Stomach (tissue), 9 donors: ENCODE data around the gene ARRB1. TPM values are rescaled to one million over a fixed set of nuclear protein-coding genes. Genes with fewer than 3 reads are reported as not detected.

ENCODE experiments used
- DNase-seq, 2 donors: peaks; one replicate each; pipeline versions ENCODE4 v3.0.0 to v3.0.0-alpha.2; 2013 to 2019
- H3K27ac ChIP-seq, 5 donors: fragments of 200-600 bp in 4 of 5; sonication (generic) in 4 of 5; one replicate each; pipeline ENCODE4 v1.5.1; 2013 to 2019; ENCODE audit warnings: mild to moderate bottlenecking in 1 of 5, moderate library complexity in 1 of 5
- H3K27me3 ChIP-seq, 3 donors: fragments of 200-600 bp; sonication (generic); one replicate each; pipeline ENCODE4 v1.5.1; 2017 to 2019; ENCODE audit warnings: mixed run types in 1 of 3
- H3K36me3 ChIP-seq, 4 donors: fragments of 200-600 bp; sonication (generic); 1 replicate in 3 of 4; 2 replicates in 1 of 4; pipeline ENCODE4 v1.5.1; 2016 to 2019
- H3K4me1 ChIP-seq, 4 donors: fragments of 200-600 bp; sonication (generic); one replicate each; pipeline ENCODE4 v1.5.1; 2016 to 2019
- H3K4me3 ChIP-seq, 4 donors: fragments of 200-600 bp; sonication (generic) in 3 of 4; one replicate each; pipeline ENCODE4 v1.5.1; 2016 to 2019; ENCODE audit warnings: mild to moderate bottlenecking in 1 of 4
- H3K9me3 ChIP-seq, 4 donors: fragments of 200-600 bp; sonication (generic); one replicate each; pipeline ENCODE4 v1.5.1; 2016 to 2019
- EP300 ChIP-seq: sonication (generic); formaldehyde crosslinking; IDR thresholded peaks from one replicate; pipeline ENCODE4 v1.6.1; 2017; ENCODE audit warnings: antibody characterized with exemption
- POLR2A ChIP-seq, 4 donors: fragments of 450-650 bp; IDR thresholded peaks; one replicate each; pipeline ENCODE4 v1.6.1; 2016; ENCODE audit warnings: antibody characterized with exemption in 4 of 4, control low read depth in 2 of 4, mild to moderate bottlenecking in 1 of 4, moderate library complexity in 1 of 4
- POLR2AphosphoS5 ChIP-seq, 3 donors: sonication (generic); formaldehyde crosslinking; IDR thresholded peaks; one replicate each; pipeline ENCODE4 v1.6.1; 2016; ENCODE audit warnings: antibody characterized with exemption in 3 of 3
- WGBS, 5 donors: extraction: QIAGEN DNeasy Blood & Tissue Kit in 3 of 5; methylation state at CpG; one replicate each; pipeline versions ENCODE4 v1.1.5 to v1.1.7; 2013 to 2018; 5-methylcytosine and 5-hydroxymethylcytosine counted together
- intact Hi-C: fragments of 100-400 bp; cut with DNase I; formaldehyde crosslinking; loops from one replicate; pipeline ENCODE4 v1.15.1; 2023; ENCODE audit warnings: low total_unique reads
- polyA plus RNA-seq, 3 donors: library from polyadenylated mRNA; stranded (reverse); fragments of 200-250 nt; gene quantifications; one replicate each; pipeline ENCODE4 v1.2.3, GENCODE V29; 2013
- total RNA-seq, 5 donors: library from RNA; depleted of rRNA; stranded (reverse); fragments of >200 nt; gene quantifications; one replicate each; pipeline versions ENCODE4 v1.1.0 to v1.2.3, GENCODE V29; 2014 to 2016
- TF ChIP-seq, protein P1 (sequence below), 7 experiments: fragments of 450-650 bp in 4 of 7; fragments of 200-600 bp in 3 of 7; sonication (generic) in 3 of 7; IDR thresholded peaks; one replicate each; pipeline ENCODE4 v1.5.1; 2016 to 2019; ENCODE audit warnings: antibody characterized with exemption in 7 of 7, control low read depth in 2 of 7, mild to moderate bottlenecking in 1 of 7
- donor health status: healthy with polysubstance abuse.
- donor health status: Bipolar disorder and iron deficiency.
- donor health status: healthy.

Gene ARRB1
- total and polyA plus RNA-seq, 8 donors = 18.0 to 151 (median 48.4) TPM

DNA sequence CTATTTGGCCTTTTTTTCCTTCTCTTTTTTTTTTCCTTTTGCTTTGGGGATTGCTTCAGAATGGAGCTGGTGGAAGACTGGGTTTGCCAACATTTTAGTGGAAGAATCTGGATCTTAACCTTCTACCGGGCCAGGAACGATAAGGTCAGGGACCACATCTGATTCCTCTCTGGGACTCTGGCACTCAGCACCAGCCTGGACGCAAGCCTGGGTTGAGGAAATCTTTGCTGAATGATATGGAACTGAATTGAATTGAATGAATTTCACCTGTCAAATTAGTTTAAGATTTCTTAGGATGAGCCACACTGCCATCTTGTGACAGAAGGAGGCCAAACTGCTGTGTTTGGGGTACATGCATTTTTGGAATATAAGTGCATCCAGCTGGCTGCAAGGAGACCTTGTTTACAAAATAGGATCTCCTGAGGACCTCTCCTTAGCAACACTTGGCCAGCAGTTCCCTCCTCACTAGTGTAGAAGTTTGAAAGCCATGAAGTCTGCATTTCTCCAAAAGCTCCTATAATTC, 80.5 kb downstream of the ARRB1 start:
- Histone ChIP-seq H3K4me1 (peaks cover 0 to 20% (median 6%) of the 10 kb centered on the region in 4 donors), H3K4me3 (no peak overlapping the region), H3K27me3 (no peaks in the 10 kb centered on the region), H3K27ac (no peak overlapping the region), H3K9me3 (no peaks in the 10 kb centered on the region), H3K36me3 (peaks cover 60 to 100% (median 99%) of the 10 kb centered on the region in 4 donors)
- DNase-seq = no peak
- TF ChIP-seq POLR2AphosphoS5 (IDR thresholded peaks at IDR 0.05) (no peak), POLR2A (IDR thresholded peaks at IDR 0.05) (no peak), EP300 (no peak)
- TF ChIP-seq, protein P1, sequence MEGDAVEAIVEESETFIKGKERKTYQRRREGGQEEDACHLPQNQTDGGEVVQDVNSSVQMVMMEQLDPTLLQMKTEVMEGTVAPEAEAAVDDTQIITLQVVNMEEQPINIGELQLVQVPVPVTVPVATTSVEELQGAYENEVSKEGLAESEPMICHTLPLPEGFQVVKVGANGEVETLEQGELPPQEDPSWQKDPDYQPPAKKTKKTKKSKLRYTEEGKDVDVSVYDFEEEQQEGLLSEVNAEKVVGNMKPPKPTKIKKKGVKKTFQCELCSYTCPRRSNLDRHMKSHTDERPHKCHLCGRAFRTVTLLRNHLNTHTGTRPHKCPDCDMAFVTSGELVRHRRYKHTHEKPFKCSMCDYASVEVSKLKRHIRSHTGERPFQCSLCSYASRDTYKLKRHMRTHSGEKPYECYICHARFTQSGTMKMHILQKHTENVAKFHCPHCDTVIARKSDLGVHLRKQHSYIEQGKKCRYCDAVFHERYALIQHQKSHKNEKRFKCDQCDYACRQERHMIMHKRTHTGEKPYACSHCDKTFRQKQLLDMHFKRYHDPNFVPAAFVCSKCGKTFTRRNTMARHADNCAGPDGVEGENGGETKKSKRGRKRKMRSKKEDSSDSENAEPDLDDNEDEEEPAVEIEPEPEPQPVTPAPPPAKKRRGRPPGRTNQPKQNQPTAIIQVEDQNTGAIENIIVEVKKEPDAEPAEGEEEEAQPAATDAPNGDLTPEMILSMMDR (IDR thresholded peaks at IDR 0.05) = no peak
- intact Hi-C loops = no loop called here
- WGBS, 5 donors = 58 to 83% (median 77%) methylated on average over 3 of the region's 3 CpGs

GRCh38 chr11:75269896-75270295, 81.6 kb downstream of the ARRB1 start:
- DNase-seq = peak in 1 of 2 donors; percentile 2
- H3K4me1 ChIP-seq = peaks cover 0 to 12% (median 4%) of the 10 kb centered on the region in 4 donors
- H3K9me3 ChIP-seq = no peaks in the 10 kb centered on the region
- no peaks in the 10 kb centered on the region for H3K27me3 ChIP-seq
- TF ChIP-seq EP300 (no peak), POLR2AphosphoS5 (IDR thresholded peaks at IDR 0.05) (no peak), POLR2A (IDR thresholded peaks at IDR 0.05) (no peak)
- TF ChIP-seq, protein P1 (IDR thresholded peaks at IDR 0.05) = no peak
- intact Hi-C loops = no loop called here
- no peak overlapping the region for H3K4me3 ChIP-seq
- WGBS, 5 donors = 80 to 96% (median 94%) methylated on average over 8 to 9 of the region's 9 CpGs
- peaks cover 66 to 100% (median 99%) of the 10 kb centered on the region in 4 donors for H3K36me3 ChIP-seq
- no peak overlapping the region for H3K27ac ChIP-seq

DNA sequence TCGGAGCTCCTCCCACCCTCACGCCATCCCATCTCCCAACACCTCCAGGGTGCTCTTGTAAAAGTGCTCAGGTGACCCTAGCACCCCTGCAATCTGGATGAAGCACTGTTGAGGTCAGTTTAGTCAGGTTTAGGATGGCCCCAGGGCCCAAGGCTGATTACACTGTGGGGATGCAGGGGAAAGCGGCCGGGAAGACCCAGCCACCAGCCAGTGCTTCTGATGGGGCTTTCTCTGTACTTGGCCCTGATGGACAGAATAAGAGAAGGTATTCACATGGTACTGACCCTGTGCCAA, 82.1 kb downstream of the ARRB1 start:
- H3K4me1 ChIP-seq = peaks cover 0 to 12% (median 4%) of the 10 kb centered on the region in 4 donors
- no peak for TF ChIP-seq EP300
- TF ChIP-seq, protein P1 (IDR thresholded peaks at IDR 0.05) = no peak
- no peak for TF ChIP-seq POLR2AphosphoS5 (IDR thresholded peaks at IDR 0.05)
- no peak for TF ChIP-seq POLR2A (IDR thresholded peaks at IDR 0.05)
- DNase-seq = peak in 1 of 2 donors; percentile 2
- no peaks in the 10 kb centered on the region for H3K27me3 ChIP-seq
- no peak overlapping the region for H3K27ac ChIP-seq
- H3K36me3 ChIP-seq = peaks cover 65 to 99% (median 94%) of the 10 kb centered on the region in 4 donors
- intact Hi-C loops = no loop called here
- no peak overlapping the region for H3K4me3 ChIP-seq
- H3K9me3 ChIP-seq = no peaks in the 10 kb centered on the region
- WGBS, 5 donors = 62 to 96% (median 94%) methylated on average over 2 to 4 of the region's 4 CpGs

DNA sequence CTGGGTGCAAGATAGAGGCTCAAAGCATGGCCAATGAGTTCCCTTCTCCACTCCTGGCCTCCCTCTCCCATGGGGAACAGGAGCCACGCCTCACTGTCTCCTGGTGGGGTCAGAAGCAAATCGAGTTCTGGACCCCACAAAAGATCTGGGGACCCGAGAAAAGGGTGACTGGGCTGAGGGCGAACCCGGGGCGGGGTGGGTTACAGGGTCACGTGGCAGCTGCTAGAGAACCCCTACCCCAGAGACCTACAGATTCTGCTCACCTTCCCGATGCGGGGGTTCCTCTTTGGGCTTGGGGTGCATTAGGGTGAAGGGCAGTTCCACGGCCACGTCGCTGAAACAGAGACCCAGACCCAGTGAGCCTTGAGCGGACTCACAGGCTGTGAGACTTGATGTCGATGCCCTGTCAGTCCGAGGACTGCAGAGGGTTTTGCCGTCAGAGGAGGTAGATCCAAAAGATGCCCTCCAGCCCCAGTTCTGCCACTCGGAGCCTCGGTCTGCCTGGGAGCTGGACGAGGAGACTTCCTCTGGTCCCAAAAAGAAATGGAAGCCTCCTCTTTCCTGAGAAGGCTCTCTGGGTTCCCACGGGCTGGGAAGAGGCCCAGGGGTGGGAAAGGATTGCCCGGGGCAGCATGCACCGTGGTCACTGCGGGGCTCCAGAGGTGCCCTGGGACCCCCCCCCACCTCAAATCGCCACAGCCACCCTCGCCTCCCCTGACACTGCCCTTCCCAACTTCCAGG, 82.7 kb downstream of the ARRB1 start:
- Histone ChIP-seq H3K9me3 (no peaks in the 10 kb centered on the region), H3K36me3 (peaks cover 60 to 93% (median 88%) of the 10 kb centered on the region in 4 donors), H3K4me3 (no peak overlapping the region), H3K4me1 (peaks cover 0 to 12% (median 6%) of the 10 kb centered on the region in 4 donors), H3K27me3 (no peaks in the 10 kb centered on the region), H3K27ac (no peak overlapping the region)
- TF ChIP-seq, protein P1 (IDR thresholded peaks at IDR 0.05) = no peak
- no peak for TF ChIP-seq POLR2AphosphoS5 (IDR thresholded peaks at IDR 0.05)
- no peak for TF ChIP-seq EP300
- TF ChIP-seq POLR2A (IDR thresholded peaks at IDR 0.05) = no peak
- WGBS, 5 donors = 91 to 93% (median 91%) methylated on average over 20 to 25 of the region's 25 CpGs
- DNase-seq = peak in 1 of 2 donors; percentile 2
- intact Hi-C loops = no loop called here
